ENCODE results near the gene LCE1C.

GRCh38 chr1:152795686-152796085 lies 10.8 kb downstream of the LCE1C start:
- TF ChIP-seq FOXM1 (IDR thresholded peaks at IDR 0.05; ENCODE audit: borderline replicate concordance, low read depth) (no peak), YY1 (IDR thresholded peaks at IDR 0.05; ENCODE audit: low read depth) (no peak), NFIC (IDR thresholded peaks at IDR 0.05) (no peak), EP300 (IDR thresholded peaks at IDR 0.05; ENCODE audit: borderline replicate concordance) (no peak)

Data from Ishikawa (cell line).